Peyer's patch (tissue), 4 donors: Measurements from ENCODE around the gene ITPRIPL1. TPM values are rescaled to one million over a fixed set of nuclear protein-coding genes. Genes with fewer than 3 reads are reported as not detected.

Experiments used
- DNase-seq, 3 donors: peaks; one replicate each; pipeline ENCODE4 v3.0.0-alpha.2; 2017 to 2019
- H3K27ac ChIP-seq, 4 donors: fragments of 200-600 bp; sonication (generic); one replicate each; pipeline ENCODE4 v1.5.1; 2016 to 2019
- H3K27me3 ChIP-seq, 2 donors: fragments of 200-600 bp; sonication (generic); one replicate each; pipeline ENCODE4 v1.5.1; 2019
- H3K36me3 ChIP-seq, 3 donors: fragments of 200-600 bp; sonication (generic); one replicate each; pipeline ENCODE4 v1.5.1; 2016 to 2019
- H3K4me1 ChIP-seq, 4 donors: fragments of 200-600 bp; sonication (generic); one replicate each; pipeline ENCODE4 v1.5.1; 2016 to 2019
- H3K4me3 ChIP-seq, 4 donors: fragments of 200-600 bp; sonication (generic); 1 replicate in 3 of 4; 2 replicates in 1 of 4; pipeline ENCODE4 v1.5.1; 2016 to 2019; ENCODE audit warnings: mild to moderate bottlenecking in 1 of 4
- H3K9me3 ChIP-seq, 4 donors: fragments of 200-600 bp; sonication (generic); one replicate each; pipeline ENCODE4 v1.5.1; 2016 to 2019; ENCODE audit warnings: mild to moderate bottlenecking in 1 of 4
- CTCF ChIP-seq, 6 experiments: fragments of 450-650 bp in 4 of 6; fragments of 200-600 bp in 2 of 6; sonication (generic) in 1 of 6; IDR thresholded peaks; one replicate each; pipeline ENCODE4 v1.5.1; 2017 to 2019; ENCODE audit warnings: antibody characterized with exemption in 6 of 6, mild to moderate bottlenecking in 3 of 6, moderate library complexity in 1 of 6
- POLR2A ChIP-seq, 2 donors: fragments of 450-650 bp; IDR thresholded peaks; one replicate each; pipeline ENCODE4 v1.5.1; 2017; ENCODE audit warnings: antibody characterized with exemption in 2 of 2, mild to moderate bottlenecking in 2 of 2, moderate library complexity in 2 of 2
- total RNA-seq, 4 donors: library from RNA; depleted of rRNA; stranded (reverse); fragments of >200 nt; gene quantifications; one replicate each; pipeline ENCODE4 v1.1.0, GENCODE V29; 2016

Gene ITPRIPL1
- total RNA-seq, 4 donors from 2014 or later, result 1.1 to 1.3 TPM; not detected in 2

GRCh38 chr2:96324721-96325040 is 436 bp upstream of the ITPRIPL1 start:
- Histone ChIP-seq H3K36me3 (no peaks in the 10 kb centered on the region), H3K27me3 (peaks cover 0 to 8% of the 10 kb centered on the region in 2 donors), H3K9me3 (no peaks in the 10 kb centered on the region), H3K4me1 (peaks cover 0 to 20% (median 5%) of the 10 kb centered on the region in 4 donors), H3K27ac (peak overlapping the region; percentile 63 to 73 (median 68)), H3K4me3 (peak overlapping the region; percentile 54 to 76 (median 62))
- TF ChIP-seq CTCF (IDR thresholded peaks at IDR 0.05) (no peak), POLR2A (IDR thresholded peaks at IDR 0.05) (no peak)
- DNase-seq, result no peak

- no peaks in the 10 kb centered on the region for H3K36me3 ChIP-seq
- peaks cover 0 to 8% of the 10 kb centered on the region in 2 donors for H3K27me3 ChIP-seq
- H3K27ac ChIP-seq, result peak overlapping the region; percentile 63 to 73 (median 68)
- no peaks in the 10 kb centered on the region for H3K9me3 ChIP-seq
- H3K4me3 ChIP-seq, result peak overlapping the region; percentile 54 to 76 (median 62)
- H3K4me1 ChIP-seq, result peaks cover 0 to 20% (median 5%) of the 10 kb centered on the region in 4 donors
- DNase-seq, result peak in 2 of 3 donors; percentile 51 to 74
- TF ChIP-seq POLR2A (IDR thresholded peaks at IDR 0.05) (peak in 1 of 2 donors; percentile 43), CTCF (IDR thresholded peaks at IDR 0.05) (no peak)
These were observed 753 bp downstream of the ITPRIPL1 start for GRCh38 chr2:96325884-96326255.

- TF ChIP-seq CTCF (IDR thresholded peaks at IDR 0.05) (no peak), POLR2A (IDR thresholded peaks at IDR 0.05) (no peak)
- no peaks in the 10 kb centered on the region for H3K36me3 ChIP-seq
- peaks cover 0 to 8% of the 10 kb centered on the region in 2 donors for H3K27me3 ChIP-seq
- DNase-seq, result peak in 1 of 3 donors; percentile 27
- no peaks in the 10 kb centered on the region for H3K9me3 ChIP-seq
- peak overlapping the region in 1 of 4 donors; percentile 73 for H3K27ac ChIP-seq
- no peak overlapping the region for H3K4me3 ChIP-seq
- peaks cover 0 to 20% (median 5%) of the 10 kb centered on the region in 4 donors for H3K4me1 ChIP-seq
These were observed 1.4 kb downstream of the ITPRIPL1 start for GRCh38 chr2:96326564-96326963.

GRCh38 chr2:96326990-96327820 is 2.1 kb downstream of the ITPRIPL1 start:
- DNase-seq, result peak in 1 of 3 donors; percentile 42
- Histone ChIP-seq H3K27me3 (peaks cover 0 to 8% of the 10 kb centered on the region in 2 donors), H3K9me3 (no peaks in the 10 kb centered on the region), H3K4me1 (peaks cover 0 to 15% (median 5%) of the 10 kb centered on the region in 4 donors), H3K27ac (no peak overlapping the region), H3K4me3 (no peak overlapping the region), H3K36me3 (no peaks in the 10 kb centered on the region)
- TF ChIP-seq POLR2A (IDR thresholded peaks at IDR 0.05) (no peak), CTCF (IDR thresholded peaks at IDR 0.05) (no peak)

- DNase-seq, result peak in 1 of 3 donors; percentile 13
- H3K9me3 ChIP-seq, result no peaks in the 10 kb centered on the region
- peaks cover 0 to 8% of the 10 kb centered on the region in 2 donors for H3K27me3 ChIP-seq
- H3K36me3 ChIP-seq, result no peaks in the 10 kb centered on the region
- H3K4me1 ChIP-seq, result peaks cover 0 to 12% (median 5%) of the 10 kb centered on the region in 4 donors
- TF ChIP-seq CTCF (IDR thresholded peaks at IDR 0.05), result no peak
- no peak for TF ChIP-seq POLR2A (IDR thresholded peaks at IDR 0.05)
- no peak overlapping the region for H3K4me3 ChIP-seq
- H3K27ac ChIP-seq, result no peak overlapping the region
These were observed 4.3 kb downstream of the ITPRIPL1 start for GRCh38 chr2:96329456-96329855.
